Bone marrow (tissue), 2 donors: ENCODE results near the gene CBX7.
A peak's percentile ranks its signal among the peaks of the same experiment; 100 is the strongest.

Experiments
- DNase-seq, 2 donors: peaks; one replicate each; lab custom pipeline; 2025; lab: John Stamatoyannopoulos, UW

CBX7 gene

DNA sequence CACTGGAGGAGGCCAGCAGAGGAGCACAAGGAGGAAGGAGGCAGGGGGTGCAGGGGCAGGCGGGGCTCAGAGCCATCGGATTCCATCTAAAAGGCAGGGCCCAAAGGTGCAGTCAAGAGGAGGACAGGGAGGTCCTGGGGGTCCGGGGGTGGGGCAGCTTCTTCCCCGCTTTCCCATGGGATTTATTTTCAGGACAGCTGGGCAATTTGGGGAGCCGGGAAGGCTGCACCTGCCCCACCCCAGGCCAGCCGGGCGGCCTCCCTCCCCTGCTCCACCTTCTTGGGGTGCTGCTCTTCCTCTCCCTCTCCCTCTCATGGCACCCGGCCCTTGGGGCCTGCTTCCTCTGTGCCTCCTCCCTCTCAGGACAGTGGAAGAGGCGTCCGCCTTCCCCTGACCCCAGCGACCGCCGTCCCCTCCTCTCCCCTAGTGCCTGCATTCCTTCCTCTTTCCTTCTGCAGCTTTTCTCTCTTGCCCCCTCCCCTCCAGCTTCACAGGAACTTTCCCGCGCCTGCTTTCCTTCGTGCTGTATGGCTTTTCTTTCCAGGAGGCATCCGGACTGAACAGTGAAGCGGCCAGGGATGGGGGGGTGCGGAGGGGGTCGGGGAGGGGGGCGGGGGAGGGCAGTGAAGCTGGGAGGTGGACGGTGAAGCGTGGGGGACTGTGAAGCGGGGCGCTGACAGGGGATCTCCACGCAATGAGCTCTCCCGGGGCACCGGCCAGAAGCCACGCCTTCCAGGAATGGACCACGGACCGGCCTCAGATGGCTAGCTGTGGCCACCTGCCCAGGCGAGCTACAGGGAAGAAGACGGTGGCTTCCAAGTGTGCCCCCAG is 28.5 kb downstream of the CBX7 start:
- no peak for DNase-seq

DNA sequence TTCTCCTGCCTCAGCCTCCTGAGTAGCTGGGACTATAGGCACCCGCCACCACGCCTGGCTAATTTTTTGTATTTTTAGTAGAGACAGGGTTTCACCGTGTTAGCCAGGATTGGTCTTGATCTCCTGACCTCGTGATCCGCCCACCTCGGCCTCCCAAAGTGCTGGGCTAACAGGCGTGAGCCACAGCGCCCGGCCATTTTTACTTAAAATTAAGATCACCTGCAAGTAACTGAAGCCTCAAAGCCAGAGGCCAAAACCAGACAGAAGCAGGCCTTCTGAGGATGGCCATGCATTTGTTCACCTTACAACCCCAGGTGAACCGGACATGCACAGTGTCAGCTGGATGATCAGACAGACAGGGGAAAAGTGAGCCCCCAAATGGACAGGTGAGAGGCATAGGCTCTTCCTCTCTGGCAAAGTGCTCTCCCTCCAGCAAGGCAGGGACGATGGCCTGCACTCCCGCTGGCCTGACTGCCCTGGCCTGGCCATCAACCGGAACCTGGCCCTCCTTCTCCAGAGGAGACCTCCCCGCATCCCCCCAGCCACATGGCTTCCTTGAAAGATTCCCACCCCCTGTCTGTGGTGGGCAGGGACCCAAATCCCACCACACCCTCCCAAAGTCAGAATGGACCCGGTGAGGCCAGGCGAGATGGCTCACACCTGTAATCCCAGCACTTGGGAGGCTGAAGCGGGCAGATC is 29.6 kb downstream of the CBX7 start:
- no peak for DNase-seq

DNA sequence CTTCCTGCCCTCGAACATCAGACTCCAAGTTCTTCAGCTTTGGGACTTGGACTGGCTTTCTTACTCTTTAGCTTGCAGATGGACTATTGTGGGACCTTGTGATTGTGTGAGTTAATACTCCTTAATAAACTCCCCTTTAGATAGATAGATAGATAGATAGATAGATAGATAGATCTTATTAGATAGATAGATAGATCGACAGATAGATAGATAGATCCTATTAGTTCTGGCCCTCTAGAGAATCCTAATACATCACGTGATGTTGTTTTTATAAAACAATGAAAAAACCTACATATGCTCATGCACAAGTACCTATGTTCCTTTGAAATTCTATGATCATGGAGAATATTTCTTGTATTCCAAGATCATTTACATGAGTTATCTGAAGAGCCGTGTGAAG is 31.5 kb downstream of the CBX7 start:
- no peak for DNase-seq

DNA sequence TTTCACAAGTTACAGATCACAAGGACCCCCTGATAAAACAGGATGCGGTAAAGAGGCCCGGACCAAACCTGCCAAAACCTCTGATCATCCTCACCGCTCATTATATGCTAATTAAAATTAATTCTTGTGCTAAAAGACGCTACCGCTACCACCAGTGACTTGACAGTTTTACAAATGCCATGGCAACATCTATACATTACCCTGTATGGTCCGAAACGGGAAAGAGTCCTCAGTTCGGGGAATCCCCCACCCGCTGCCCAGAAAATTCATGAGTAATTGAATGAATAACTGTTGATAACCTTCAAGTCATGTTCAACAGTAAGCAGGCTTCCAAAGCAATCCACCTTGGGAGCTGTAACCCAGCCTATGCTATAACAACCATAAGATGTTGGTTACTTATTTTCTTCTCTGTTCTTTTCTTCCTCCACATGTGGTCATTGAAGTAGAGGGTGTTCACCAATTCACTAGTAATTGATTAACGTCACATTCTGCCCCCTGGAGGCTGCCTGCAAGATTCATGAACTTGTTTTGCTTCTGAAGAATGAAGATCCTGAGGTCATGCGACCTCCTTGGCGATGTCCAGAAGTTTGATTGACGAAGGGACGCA is 34.8 kb downstream of the CBX7 start:
- peak in 1 of 2 donors; percentile 34 for DNase-seq

DNA sequence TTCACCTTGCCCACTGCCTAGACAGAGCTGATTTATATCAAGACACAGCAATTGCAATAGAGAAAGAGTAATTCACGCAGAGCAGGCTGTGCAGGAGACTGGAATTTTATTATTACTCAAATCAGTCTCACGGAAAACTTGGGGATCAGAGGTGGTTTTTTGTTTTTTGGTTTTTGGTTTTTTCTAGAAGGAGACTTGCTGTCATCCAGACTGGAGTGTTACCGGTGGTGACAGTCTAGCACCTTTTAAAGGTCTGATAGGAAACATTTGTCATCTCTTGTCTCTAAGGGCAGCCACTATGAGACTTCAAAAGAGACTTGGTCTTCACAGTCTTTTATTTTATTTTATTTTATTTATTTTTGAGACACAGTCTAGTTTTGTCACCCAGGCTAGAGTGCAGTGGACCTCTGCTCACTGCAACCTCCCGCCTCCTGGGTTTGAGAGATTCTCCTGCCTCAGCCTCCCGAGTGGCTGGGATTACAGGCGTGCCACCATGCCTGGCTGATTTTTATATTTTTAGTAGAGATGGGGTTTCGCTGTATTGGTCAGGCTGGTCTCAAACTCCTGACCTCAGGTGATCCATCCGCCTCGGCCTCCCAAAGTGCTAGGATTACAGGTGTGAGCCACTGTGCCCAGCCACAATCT is 36.4 kb downstream of the CBX7 start:
- DNase-seq, result no peak

DNA sequence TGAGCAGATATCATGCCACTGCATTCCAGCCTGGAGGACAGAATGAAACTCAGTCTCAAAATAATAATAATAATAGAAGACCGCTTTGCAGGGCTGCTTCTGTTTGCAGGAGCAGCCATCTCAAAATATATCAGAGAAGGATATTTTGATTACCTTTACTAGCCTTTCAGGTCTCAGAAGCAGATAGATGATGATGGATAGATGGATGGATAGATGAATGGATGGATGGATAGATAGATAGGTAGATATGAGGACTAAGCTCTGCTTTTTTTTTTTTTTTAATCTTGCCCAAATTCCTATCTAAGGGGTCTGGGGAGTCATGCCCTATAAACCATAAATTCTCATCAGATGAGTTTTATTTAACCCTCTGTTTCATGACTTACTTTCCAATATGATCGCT is 36.9 kb downstream of the CBX7 start:
- no peak for DNase-seq

DNA sequence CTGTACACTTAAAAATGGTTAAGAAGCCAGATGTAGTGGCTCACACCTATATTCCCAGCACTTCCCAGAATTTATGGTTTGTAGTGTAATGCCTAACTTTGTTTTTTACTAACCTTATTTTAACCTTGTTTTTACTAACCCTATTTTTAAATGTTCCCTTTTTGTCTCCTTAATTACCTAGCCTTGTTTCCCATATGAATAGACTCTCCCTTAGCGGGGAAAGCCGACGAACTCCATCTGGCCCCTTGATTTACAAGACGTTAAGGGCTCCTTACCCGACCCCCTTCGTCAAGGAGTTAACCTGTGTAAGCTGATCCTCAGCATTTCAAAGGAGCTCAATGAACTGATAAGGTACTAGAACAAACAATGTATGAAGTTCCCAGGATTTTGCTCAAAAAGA is 38.4 kb downstream of the CBX7 start:
- no peak for DNase-seq

DNA sequence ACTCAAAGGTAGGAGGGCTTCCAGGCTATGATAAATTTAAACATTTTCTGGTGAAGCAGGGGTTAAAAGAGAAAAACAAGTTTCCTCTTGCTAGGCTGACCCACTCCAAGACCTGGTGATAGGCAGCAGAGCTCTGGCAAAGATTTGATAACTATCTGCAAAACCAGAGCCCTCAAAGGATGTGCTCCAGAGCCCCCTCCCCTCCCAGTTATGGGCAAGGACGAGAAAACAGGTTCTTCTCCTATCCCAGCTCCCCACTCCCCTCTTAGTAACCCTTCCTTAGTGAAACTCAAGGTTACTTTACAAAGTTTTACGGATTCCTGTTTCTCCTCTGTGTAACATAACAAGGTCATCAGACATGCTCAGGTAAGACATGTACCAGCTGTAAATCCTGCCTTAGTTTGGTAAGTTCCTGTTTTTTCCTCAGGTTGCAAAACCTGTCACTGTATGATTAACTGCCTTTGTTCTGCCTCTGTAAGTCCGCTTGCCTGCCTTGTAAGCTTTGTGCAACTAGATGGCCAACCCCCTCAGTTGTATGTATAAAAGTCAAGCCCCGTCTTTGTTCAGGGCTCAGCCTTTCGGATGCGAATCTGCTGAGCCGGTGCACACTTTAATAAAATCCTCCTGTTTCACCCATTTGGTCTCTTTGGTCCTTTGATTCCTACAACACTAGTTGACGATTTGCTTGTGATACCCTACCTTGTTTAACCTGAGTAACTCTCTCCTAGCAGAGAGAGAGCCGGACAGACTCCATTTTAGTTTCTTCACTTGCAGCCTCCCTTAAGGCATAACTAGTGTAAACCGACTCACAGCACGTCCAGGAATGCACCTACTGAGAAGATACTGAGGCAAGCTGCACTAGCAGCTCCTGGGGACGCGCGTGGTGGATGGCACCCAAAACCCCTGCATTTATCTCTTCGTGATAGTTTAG is 41.6 kb downstream of the CBX7 start:
- DNase-seq, result no peak

DNA sequence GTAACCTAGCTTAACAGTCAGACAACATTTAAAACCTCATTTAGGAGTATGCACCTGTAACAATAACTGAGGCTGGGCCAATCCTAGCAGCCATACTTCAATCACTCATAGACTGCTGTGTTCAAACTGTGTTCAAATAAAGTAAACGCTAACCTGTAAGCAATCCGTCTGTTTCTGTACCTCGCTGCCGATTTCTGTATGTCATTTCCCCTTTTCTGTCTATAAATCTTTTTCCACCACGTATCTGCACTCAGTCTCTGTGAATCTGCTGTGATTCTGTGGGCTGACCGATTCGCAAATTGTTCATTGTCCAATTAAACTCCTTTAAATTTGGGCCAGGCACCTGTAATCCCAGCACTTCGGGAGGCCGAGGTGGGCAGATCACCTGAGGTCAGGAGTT is 43.1 kb downstream of the CBX7 start:
- no peak for DNase-seq

DNA sequence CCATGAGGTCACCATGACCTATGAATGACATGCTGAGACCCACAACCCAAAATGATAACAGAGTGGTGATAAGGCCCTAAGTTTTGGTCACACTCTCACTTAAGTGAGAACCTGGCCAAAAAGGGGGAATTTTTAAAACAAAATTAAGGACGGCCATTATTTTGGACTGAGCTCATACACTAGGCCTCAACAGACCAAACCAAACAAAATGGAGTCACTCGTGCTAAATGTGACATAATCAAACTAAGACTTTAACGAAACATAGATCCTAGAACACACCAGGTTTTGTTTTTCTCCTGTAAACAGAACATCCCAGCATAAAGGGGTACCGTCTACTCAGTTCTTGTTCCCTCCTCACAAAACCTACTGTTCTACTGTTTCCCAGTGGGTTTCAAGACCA is 44.0 kb downstream of the CBX7 start:
- DNase-seq, result no peak

DNA sequence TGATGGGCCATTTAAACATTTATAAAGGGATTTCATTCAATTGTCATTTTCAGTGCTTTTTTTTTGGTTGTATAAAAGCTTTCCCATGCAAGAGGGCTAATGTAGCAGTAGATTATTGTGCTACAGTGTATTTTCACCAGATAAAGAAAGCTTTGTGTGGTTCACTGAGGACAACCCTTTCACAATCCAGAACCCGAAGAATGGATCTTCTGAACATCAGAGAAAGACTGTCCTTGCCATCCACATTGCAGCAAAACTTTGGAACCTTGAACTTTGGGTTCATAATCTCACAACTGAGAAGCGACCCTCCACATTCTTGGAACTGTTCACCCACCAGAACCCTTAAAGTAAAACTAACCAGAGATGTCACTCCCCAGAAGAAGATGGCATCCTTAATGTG is 46.2 kb downstream of the CBX7 start:
- DNase-seq, result no peak

DNA sequence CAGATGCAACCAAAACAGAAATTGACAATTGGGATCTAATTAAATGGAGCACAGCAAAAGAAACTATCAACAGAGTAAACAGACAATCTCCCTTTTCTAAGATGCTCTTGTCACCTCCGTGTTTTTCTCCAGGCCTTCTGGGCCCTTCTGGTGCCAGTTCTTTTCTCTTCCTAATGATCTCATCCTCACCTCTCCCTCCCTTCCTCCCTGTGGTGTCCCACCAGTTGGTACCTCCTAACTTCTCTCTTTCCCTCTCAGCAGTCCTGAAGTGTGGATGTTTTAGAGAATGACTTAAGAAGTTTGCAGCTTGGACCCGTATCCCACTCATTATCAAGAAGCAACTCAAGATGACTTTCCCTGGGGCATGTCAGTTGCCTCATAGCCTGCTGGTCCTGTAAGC is 49.0 kb downstream of the CBX7 start:
- no peak for DNase-seq

DNA sequence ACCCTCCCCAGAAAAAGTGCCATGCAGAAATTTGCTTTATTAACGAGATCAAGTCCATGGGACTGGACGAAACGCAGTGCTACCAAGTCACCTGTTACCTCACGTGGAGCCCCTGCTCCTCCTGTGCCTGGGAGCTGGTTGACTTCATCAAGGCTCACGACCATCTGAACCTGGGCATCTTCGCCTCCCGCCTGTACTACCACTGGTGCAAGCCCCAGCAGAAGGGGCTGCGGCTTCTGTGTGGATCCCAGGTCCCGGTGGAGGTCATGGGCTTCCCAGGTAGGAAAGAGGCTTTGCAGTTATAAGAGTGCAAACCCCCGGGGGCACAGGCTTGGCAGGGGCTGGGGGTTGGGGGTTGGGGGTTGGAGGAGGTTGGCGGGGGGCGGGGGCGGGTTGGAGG is 51.3 kb downstream of the CBX7 start:
- DNase-seq, result no peak

DNA sequence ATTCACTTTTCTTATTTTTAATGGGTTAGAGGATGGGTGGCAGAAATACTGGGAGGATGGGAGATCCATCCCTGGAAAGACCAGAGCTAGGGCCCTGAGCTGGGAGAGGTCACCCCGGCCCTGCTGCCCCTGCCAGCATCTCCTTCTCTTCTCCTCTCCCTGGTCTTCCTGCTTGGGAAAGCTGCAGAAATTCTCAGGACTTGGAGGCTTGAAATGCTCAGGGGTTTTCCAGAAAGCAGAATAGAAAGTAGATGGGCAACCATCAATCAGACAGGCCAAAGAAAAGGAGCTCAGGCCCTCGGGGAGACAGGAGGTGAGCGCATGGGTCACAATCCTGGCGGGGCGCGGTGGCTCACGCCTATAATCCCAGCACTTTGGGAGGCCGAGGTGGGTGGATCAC is 53.9 kb downstream of the CBX7 start:
- DNase-seq, result no peak

DNA sequence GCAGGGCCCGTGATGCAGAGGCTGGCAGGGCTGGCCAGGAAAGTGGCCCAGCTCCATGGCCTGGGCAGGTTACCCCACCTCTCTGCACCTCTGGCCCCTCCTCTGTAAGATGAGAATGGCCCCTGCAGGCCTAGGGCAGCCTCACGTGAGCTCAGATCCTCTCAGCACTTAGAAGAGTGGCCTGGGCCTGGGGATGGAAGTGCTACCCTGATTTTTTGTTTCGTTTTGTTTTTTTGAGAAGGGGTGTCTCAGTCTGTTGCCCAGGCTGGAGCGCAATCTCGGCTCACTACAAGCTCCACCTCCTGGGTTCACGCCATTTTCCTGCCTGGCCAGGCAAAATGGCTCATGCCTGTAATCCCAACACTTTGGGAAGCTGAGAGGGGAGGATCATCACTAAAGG is 54.5 kb downstream of the CBX7 start:
- DNase-seq, result no peak

DNA sequence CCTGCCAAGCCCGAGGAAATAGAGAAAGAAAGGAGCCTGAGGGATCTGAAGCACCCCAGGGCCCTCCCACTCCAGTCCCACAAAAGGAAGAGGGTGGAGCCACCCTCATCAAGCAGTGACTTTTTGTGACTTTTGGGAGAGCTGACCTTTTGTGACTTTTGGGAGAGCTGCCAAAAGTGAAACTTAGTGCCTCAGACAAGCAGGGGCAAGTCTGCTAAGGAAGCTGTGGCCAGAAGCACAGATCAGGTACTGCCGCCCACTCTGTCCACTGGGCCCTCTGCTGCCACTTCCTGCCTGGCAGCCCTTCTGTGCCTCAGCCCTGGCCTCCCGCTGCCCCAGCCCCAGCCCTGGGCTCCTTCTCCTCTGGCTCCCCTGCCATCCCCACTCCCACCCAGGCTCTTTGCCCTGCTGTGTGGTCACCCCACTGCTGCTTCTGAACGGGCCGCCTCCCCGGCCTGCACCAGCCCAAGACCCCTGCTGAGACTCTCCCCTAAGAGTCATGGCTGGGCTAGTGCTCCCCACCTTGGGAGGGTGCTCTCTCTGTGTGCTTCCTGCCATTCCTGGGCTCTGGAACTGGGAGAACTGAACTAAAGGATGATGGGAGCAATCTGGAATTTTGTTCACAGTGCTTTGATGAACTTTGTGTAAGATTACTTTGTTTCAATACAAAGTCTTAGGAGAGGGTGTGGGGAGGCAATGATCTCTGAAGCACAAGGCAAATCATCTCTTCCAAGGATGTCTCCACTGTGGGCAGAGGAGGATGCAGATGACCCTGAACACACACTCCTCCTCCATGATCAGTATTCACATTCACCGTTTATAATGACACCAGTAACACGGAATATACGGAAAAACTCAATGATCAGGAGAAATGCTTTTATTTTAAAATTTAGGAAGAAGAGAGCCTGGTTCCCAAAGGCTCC is 55.1 kb downstream of the CBX7 start, which contains the start of gene APOBEC3H:
Gene APOBEC3H, plus strand, starts transcription at position 147 of the 923 bp plus-strand sequence. CDS start 3,035 bp downstream, outside the sequence.
- peak in 1 of 2 donors; percentile 62 for DNase-seq

DNA sequence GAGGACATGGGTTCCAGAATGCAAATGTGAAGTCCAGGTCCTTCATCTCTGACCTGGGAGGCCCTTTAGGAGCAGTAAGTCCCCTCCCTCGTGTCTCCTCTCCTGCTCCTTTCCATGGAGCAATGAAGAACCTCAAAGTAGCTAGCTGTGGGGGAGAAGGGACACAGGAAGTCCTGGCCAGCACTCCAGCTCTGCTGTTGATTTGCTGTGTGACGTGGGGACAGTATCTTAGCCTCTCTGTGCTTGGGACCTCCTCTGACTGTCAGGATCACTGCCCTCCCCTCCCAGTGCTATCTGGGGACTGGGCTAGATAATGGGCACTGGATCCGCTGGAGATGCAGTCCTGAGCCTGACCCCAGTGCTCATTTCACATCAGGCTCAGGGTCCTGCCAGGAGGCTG is 56.5 kb downstream of the CBX7 start:
- no peak for DNase-seq

DNA sequence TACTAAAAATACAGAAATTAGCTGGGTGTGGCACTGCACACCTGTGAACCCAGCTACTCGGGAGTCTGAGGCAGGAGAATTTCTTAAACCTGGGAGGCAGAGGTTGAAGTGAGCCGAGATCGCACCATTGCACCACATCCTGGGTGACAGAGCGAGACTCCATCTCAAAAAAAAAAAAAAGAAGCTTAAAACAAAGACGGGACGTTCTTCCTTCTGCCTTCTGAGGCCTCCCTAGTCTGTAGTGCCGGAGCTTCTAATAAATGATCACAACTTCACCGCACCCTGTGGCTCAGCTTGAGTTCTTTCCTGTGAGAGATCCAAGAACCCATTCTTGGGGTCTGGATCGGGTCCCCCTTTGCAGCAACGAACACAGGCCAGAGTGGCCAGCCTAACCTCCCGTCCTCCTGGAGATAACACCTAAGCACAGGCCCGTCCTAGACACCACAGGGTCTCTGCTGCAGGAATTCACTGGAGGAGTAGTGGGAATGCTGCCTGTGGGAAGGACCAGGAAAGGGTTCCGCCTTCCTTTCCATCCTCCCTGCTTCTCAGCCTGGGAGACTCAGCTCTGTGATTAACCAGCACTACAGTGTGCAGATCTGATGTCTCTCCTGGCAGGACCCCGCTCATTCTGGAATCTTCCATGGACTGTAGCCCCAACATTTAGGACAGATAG is 57.6 kb downstream of the CBX7 start:
- no peak for DNase-seq

DNA sequence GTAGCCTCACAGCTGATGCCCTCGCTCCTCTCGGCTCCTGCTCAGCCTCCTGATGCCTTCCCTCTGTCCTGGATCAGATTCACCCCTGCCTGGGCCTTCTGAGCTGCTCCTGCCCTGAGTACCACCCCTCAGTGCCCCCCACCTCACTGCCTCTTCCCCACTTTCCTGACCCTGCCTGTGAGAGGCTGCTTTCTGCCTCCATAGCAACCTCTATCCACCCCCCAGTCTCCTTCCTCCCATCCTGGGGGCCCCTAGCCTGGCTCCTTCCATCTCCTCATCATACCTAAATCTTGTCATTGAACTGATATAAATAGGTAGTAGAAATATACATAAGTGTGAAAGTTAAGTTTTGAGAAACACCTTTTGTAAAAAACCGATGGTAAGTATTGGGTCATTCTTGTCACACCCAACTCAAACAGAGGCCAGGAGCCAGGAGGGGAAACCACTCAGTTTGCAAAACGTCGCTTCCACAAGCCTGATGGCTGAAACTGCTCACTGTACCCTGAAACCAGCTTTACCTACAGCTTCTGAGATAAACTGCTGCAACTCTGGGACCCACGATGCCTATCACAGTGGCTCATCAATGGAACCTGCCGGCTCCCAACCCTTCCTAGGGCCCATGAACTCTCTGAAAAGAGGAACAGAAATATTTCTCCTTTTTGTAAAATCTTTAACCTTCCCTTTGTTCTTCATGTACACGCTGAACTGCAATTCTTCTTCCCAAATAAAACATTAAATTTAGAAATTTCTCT is 60.2 kb downstream of the CBX7 start:
- no peak for DNase-seq
